ENCODE results near the gene NR1D2. TPM values are rescaled to one million over a fixed set of nuclear protein-coding genes. Genes with fewer than 3 reads are reported as not detected.

NR1D2 gene
- total RNA-seq, 1 donor from 2014 or later, result 41.4 TPM

DNA sequence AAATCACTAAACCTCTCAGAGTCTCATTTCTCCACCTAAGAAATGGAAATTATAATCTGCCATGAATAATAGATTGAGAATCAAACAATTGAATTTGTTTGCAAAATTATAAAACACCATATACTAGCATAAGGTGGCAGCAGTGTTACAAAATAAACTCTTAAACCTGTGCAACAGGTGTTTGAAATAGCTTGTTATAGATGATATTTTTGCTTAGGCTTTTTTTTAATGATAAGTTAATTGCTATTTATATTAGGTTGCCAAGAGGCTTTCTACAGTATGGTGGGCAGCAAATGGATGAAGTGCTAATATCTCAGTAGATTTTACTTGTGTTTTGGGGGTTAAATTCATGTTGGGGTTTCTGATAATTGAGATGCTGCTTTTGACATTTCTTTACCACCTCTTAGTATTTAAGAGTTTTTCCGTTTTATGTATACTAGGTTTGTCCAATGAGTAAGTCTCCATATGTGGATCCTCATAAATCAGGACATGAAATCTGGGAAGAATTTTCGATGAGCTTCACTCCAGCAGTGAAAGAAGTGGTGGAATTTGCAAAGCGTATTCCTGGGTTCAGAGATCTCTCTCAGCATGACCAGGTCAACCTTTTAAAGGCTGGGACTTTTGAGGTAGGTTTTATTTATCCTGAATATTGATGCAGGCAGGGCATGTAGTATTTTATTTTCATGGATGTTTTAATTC lies 19.6 kb downstream of the NR1D2 start:
- DNase-seq (ENCODE audit: low spot score), result no peak

DNA sequence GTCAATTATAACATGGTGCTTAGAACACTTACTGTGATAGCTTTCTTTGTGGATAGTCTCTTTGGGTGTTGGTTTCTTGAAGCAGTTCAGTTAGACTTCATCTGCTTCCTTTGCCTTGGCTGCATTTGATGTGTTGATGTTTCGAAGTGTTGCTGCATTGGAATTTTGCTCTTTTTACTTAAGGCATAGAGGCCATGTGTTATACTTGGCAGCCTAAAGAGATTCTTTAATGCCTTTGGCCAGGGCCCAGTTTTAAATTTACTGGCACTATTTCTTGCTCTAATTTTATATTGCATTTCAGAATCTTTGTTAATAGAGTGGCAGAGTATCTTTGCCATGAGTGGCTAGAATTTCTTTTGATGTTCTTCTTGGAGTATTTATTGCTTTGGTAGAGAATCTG lies 21.2 kb downstream of the NR1D2 start:
- DNase-seq (ENCODE audit: low spot score), result no peak

DNA sequence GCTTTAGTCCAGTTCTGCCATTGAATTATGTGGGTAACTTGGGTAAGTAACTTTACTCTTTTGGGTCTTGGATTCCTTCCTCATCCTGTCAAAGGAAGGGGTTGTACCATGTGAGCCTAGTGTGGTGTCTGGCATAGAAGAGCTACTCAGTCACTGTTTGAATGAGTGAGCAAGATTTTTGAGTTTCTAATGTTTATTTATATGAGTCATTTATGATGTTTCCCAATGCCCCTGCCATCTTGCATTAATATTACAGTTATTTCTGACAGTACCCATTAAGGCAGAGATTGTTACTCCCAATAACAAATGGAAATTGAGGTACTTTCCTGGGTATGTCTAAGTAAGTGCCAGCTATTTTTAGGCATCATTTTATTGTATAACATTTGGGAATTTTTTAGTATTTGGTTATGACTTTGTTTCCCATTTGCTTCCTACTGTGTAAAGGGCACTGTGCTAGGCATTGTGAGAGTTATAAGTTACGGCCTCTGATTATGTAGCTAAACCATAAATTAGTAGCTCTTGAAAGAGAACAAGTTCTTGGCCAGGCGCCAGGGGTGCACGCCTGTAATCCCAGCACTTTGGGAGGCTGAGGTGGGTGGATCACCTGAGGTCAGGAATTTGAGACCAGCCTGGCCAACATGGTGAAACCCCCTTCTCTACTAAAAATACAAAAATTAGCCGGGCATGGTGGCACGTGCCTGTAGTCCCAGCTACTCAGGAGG lies 23.5 kb downstream of the NR1D2 start:
- DNase-seq (ENCODE audit: low spot score), result no peak

DNA sequence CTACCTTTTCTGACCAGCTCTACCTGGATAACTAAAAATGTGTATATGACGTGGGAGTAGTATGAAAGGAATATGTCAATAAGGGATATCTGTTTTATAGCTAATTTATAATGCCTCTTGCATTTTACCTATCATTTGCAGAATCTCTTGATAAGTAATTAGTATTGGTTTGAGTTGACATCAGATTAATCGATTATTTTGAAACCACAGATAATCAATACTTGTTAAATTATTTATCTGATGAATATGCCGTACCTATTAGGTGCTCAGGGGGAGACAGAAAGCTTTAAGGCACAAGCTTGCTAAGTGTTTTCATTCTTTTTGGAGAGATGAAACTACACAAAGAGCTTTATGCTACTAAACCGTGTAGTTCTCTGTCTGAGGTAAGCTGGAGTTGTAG lies 24.3 kb downstream of the NR1D2 start:
- DNase-seq (ENCODE audit: low spot score), result no peak

DNA sequence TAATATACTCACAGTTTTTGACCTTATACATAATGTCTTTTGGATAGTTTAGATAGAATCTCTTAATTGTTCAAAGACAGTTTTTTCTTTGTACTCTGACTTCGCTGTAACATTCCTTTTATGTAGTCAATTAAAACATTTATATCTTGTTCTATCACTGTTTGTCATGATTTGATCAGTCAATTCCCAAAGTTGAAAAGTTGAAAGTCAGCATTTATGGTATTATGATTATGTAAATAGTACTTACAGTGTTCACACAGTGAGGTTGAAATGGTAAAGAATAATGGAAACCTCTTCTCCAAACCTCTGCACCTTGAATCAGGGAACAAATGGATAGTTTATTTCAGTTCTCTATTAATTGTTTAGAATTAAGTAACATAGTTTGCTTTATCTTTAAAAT lies 26.6 kb downstream of the NR1D2 start:
- DNase-seq (ENCODE audit: low spot score), result no peak

DNA sequence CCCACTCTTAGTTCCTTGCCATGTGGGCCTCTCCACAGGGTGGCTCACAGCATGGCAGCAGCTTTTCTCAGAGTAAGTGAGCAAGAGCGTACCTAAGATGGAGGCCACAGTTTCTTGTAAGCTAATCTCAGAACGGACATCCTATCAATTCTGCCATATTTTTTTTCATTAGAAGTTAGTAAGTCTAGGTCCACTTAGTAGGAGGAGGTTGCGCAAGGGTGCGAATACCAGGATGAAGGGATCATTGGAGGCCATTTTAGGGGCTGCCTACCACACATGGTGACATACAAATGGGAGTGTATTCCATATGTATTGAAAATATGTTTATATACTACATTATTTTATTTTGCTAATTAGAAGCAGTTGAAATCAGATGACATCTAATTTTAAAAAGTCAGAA lies 31.5 kb downstream of the NR1D2 start:
- no peak for DNase-seq (ENCODE audit: low spot score)

DNA sequence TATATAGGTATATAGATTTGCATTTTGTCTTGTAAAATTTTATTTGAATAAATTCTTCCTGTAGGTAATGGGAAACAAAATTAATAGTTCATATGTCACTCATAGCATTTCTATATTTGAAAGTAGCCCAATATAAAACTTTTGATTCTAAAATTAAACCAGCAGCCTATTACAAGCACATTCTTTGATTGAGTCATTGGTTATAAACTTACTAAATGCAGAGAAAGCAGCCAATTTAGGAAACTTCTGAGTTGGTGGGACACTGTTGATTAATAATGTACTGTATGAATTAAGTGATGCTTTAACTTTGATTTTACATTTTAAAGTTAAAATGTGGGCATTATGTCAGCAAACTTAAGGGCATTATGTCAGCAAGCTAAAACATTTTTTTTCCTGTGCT lies 34.5 kb downstream of the NR1D2 start:
- no peak for DNase-seq (ENCODE audit: low spot score)

DNA sequence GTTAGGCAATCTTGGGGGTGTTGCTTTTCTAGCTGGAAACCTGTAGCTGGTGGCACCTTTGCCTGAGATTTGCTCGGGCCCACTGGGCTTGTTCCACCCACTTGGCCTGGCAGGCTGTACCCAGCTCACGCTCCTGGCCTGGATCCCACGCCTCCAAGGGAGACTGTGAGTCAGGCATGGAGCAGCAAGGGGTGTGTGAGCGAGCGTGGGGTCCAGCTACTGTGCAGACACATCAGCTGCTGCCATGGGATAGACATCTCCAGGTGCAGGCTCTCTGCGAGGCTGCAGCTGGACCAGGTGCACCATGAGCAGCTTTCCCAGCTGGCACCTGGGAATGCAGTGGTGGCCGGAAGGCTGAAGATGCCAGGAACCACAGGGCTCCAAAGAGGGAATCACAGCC lies 36.0 kb downstream of the NR1D2 start:
- DNase-seq (ENCODE audit: low spot score), result no peak

DNA sequence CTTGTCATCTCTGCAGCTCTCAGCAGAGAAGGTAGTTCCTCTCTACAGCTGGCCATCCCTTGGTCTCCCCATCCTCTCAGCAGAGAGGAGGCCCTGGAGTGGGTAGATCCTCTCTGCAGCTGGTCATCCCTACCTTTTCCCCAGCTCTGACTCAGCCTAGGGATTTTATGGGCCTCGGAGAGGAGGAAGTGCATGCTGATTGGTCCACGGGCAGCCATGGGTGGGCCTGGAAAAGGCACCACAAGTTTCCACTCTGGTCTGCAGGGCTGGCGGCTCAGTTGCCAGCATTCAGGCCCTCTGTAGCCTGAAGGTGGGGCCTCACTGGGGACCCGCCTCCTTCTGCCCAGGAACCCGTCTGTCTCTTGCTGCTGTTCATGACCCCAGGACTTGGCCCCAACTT lies 36.9 kb downstream of the NR1D2 start:
- DNase-seq (ENCODE audit: low spot score), result no peak

DNA sequence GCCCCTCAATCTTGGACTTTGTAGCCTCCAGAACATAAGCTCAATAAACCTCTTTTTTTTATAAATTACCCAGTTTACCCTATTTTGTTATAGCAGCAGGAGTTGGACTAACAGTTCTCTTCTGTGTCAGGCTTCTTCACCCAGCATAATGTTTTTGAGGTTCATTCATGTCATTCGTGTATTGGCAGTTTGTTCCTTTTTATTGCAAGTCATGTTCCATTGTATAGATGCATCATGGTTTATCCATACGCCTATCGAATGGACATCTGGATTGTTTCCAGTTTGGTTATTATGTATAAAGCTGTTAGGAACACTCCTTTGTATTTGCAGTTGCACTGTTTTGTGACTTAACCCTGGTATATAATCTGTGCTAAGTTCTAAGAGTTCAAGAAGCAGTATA lies 39.8 kb downstream of the NR1D2 start:
- DNase-seq (ENCODE audit: low spot score), result no peak

DNA sequence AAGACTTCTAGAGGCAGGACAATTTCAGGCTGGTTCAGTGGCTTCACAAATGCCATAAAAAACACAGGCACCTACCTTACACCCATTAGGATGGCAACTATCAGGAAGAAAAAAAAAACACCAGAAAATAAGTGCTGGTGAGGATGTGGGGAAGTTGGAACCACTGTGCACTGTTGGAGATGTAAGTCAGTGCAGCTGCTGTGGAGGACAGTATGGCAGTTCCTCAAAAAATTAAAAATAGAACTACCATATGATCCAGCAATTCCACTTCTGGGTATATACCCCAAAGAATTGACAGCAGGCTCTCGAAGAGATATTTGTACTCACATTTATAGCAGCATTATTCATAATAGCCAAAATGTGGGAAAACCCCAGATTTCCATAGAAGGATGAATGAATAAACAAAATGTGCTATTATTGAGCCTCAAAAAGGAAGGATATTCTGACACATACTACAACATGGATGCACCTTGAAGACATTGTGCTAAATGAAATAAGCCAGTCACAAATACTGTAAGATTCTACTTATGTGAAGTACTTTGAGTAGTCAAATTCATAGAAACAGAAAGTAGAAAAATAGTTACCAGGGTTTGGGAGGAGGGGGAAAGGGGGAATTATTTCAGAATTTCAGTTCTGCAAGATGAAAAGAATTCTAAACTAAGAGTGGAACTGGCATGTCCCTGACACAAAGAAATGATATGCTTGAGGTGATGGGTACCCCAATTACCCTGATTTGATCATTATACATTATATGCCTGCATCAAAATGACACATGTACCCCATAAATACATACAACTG lies 40.9 kb downstream of the NR1D2 start:
- DNase-seq (ENCODE audit: low spot score), result no peak

DNA sequence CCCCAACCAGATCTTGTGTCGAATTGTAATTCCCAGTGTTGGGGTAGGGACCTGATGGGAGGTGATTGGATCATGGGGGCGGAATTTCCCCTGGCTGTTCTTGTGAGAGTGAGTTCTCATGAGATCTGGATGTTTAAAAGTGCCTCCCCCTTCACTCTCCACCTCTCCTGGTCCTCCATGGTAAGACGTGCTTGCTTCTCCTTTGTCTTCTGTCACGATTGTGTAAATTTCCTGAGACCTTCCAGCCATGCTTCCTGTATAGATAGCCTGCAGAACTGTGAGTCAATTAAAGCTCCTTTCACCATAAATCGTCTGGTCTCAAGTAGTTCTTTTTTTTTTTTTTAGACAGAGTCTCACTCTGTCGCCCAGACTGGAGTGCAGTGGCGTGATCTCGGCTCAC lies 42.3 kb downstream of the NR1D2 start:
- DNase-seq (ENCODE audit: low spot score), result no peak

DNA sequence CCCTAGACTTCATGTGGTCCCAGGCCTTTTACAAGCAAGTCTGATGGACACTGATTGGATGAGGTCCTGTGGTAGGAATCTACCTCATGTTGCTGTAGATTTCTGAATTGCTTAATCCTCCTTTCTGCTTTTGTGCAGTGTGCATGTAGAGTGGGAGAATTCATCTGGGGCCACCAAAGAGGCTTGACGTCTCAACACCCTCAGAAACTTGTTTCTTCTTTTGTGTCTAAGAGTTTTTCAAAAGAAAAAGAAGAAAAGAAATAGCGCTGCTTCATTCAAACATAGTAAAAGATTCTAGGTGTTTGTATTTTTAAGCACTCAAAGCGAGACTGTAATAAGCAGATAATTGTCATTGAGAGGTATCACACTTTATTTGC lies 46.2 kb downstream of the NR1D2 start:
- DNase-seq (ENCODE audit: low spot score), result no peak

DNA sequence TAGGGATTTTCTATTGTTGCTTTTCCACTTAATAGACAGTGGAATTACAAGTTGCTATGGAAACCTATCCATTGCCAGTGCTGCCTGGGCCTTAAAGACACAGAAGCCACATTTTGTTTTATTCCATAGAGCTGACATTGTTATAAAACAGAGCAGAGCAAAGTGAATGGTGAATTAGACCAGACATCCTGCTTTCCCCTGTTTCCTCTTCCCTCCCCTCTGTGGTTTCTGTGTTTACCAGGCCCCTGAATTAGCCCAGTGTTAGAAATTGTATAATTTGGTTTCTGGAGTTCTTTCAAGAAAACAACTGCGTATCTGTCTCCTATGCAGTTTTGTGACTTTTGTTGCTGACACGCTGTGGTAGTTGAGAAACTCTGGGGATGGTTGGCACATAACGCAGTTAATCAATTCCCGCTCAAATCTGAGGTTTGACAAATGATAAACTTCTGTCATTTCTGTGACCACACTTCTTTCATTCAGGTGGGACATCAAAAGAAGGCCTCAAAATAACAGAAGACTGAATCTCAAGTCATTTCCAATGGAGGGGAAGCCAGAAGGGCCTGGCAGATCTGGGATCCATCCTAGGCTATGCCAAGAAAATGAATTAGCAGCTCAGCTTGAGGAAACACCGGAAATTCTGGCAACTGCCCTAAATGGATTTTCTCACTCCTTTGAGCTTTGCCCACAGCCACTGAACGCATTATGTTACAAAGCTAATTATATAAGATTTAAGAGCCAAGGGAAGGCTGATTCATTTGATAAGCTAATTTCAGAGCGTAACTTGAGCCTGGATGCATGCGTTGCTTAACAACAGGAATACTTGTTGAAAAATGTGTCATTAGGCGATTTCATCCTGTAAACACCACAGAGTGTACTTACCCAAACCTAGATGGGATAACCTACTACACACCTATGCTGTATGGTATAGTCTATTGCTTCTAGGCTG lies 46.9 kb downstream of the NR1D2 start:
- no peak for DNase-seq (ENCODE audit: low spot score)

DNA sequence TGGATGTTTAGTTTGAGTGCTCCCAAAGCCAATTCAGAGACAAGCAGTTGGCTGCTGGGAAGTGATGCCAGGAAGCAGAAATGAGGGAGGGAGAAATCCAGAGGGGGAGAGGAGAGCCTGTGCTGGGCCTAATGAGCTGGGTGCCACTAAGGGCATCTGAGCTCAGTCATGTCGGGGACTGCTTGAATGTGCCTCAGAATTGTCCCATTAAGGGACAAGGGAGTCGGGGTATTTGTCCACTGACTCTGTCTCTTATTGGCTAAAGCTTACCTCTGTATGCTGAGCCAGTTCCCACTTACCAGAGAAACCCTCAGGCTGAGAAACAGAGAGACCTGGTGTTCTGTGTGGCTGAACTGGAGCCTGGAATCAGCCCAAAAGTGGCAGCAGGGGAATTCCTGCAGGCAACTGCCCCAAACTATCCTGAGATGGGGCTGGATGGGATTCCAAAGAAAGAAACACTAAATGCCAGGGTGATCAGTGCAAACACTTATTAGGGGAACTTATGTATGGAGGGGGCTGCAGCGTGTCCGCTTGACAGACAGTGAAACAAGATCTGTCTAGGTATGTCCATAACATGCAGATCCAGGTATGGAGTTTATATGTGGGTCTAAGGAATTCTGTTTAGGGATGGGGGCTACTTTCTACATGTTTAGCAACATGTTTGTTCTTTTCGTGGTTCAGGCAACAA lies 48.6 kb downstream of the NR1D2 start:
- DNase-seq (ENCODE audit: low spot score), result no peak

DNA sequence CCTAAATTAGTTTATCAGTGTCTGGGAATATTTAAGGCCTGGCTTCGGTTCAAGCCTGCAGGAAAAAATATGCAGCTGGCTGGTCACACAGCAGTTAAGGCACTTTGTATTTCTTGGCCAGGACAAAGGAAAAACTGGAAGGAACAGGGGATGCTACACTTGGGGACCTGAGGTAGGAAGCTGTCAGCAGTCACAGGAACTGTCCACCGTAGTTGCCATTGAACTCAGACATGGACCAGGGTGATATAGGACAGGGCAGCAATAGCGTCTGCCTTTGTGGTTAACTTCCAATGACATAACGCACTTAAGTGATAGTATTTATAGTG lies 49.1 kb downstream of the NR1D2 start:
- no peak for DNase-seq (ENCODE audit: low spot score)

DNA sequence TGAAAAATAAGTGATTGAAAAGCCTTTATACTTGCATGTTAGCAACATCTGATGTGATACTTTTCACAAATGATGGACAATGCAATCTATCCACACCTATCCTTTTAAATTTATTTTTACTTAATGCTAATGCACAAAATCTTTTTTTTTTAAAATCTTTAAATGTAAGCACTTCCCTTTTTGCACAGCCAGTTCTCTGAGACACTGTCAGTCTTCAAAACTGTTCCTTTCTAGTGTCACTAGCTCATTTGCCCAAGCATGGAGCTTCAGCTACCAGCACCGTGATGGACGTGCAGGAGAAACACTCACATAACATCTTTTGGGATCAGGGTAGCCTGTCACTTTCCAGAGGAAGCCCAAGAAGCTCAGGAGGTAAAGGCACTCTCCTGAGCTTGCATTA lies 50.1 kb downstream of the NR1D2 start:
- no peak for DNase-seq (ENCODE audit: low spot score)

DNA sequence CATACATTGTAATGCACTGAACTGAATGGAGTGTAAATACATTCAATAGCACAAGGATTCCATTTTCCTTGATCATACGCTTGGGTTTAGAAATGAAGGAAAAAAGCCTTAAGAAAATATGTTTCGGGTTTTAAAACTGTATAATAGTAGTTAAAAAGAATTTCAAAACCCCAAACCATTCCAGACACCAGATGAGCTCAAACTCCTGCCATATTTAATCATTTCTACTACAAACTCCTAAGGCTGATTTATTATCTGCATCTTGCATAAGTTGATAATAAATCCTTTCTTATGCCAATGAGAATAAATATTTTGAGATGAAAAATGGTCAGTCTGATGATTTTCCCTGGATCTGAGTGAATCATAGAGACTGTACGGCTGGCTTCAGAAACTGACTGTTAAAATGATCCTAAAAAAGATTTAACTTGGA lies 51.0 kb downstream of the NR1D2 start:
- no peak for DNase-seq (ENCODE audit: low spot score)

DNA sequence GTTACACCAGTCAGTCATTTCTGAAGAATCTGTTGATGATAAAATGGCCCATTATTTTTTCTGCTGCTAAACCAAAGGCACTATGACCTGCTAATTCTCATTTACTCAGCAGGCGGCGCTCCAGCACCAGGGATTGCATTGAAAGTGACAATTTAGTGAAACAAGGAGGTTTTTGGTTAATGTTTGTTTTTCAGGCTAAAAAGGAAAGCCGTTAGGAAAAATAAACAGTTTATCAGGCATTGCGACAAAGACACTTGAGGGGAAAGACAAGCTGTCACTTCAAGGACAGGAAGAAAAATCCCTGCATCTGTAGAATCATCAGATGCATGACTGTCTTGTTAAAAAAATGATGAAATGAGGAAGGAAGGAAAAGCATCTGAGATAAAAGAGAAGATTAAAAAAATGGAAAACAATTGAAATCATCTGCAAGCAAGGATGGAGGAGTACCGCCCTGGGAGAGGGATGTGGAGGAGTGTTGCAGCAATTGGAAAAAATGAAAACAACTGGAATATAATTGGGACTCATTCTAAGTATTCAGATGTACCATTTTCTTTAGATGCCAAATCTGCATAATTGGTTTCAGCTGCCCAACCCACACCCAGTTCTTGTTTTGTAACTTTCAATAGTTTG lies 54.0 kb downstream of the NR1D2 start:
- DNase-seq (ENCODE audit: low spot score), result peak; percentile 79

DNA sequence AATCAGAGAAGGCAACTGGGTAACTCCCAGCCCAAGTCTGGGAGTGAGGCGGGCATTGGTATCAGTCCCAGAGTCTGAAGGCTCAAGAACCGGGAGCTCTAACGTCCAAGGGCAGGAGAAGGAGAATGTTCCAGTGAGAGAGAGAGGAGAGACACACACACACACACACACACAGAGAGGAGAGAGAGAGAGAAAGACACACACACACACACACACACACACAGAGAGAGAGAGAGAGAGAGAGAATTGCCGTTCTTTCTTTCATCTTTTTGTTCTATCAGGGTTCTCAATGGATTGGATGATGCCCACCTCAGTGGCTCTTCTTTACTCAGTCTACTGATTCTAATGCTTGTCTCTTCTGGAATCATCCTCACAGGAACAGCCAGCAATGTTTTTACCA lies 57.0 kb downstream of the NR1D2 start:
- no peak for DNase-seq (ENCODE audit: low spot score)

DNA sequence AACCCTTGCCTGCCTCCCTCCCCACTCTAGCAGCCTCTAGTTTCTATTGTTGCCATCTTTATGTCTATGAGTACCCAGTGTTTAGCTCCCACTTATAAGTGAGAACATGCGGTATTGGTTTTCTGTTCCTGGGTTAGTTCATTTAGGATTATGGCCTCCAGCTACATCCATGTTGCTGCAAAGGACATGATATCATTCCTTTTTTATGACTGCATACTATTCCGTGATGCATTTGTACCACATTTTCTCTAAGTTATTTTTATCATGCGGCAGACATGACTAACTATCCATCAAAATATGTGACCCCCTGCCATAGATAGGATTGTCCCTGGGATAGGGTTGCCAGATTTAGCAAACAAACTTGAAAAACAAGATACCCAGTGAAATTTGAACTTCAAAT lies 58.4 kb downstream of the NR1D2 start:
- no peak for DNase-seq (ENCODE audit: low spot score)
